ENCODE results near the gene IL1RAP.
"Not testable (repeated sequence)": the region's sequence is repeated elsewhere in the genome, so short reads cannot be mapped to it uniquely, and the experiment has no call there.

IL1RAP gene

GRCh38 chr3:190513409-190514370, at the start of gene IL1RAP:
IL1RAP (plus strand) TSS chr3:190514085; CDS start chr3:190564290, 50,205 bp downstream.
- DNase-seq = peak; percentile 91 to 92

- no peak for DNase-seq
These were observed 46.0 kb upstream of the IL1RAP start for GRCh38 chr3:190467922-190468321.

DNA sequence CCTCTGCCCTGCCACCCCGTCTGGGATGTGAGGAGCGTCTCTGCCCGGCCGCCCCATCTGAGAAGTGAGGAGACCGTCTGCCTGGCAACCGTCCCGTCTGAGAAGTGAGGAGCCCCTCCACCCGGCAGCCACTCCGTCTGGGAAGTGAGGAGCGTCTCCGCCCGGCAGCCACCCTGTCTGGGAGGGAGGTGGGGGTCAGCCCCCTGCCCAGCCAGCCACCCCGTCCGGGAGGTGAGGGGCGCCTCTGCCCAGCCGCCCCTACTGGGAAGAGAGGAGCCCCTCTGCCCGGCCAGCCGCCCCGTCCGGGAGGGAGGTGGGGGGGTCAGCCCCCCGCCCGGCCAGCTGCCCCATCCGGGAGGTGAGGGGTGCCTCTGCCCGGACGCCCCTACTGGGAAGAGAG, 40.6 kb upstream of the IL1RAP start:
- DNase-seq = not testable (repeated sequence)

- DNase-seq = no peak
These were observed 32.1 kb upstream of the IL1RAP start for GRCh38 chr3:190481779-190482178.

DNA sequence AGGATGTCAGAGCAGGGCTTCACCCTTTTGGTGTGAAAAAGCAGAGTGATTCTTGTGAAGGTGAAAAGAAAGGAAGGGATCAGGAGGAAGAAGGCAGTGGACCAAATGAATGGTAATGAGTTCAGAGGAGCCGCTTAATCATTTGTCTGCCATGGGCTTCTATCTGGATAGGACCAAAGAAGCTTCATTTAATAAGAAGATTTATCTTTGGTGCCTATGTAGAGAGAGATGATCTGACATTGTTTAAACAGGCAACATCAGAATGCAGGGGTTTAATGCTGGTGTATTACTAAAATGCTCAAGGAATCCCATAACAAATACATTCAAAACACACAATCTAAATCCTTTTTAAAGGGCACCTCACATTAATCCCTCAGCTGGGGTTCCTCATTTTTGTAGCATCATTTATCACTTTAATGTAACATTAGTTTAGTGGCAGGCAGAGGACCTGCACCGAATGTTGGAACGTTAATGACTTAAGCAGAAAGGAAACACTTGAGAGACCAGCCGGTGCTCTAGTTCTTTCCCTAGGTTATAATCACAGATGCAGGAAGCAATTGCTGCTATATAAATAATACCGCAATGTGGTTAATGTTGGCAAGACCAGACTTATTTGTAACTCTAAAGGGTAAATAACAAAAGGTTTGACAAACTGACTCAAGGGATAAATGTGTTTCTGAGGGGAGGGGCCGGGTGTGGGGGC, 27.9 kb upstream of the IL1RAP start:
- no peak for DNase-seq

DNA sequence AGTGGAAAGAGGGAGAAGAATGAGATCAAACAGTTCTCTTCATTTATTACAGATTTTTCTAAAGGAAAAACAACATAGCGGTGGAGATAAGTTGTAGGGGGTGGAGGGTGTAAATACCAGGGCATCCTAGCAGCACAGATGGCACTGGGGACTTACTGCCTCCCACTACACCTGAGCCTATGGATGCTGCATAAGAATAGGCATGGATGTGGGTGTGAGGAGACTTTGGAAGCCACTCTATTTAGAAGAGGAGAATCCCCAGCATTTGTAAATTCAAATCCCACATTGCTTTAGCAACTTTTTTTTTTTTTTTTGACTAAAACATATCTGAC, 27.4 kb upstream of the IL1RAP start:
- DNase-seq = no peak

- no peak for DNase-seq
These were observed 26.8 kb upstream of the IL1RAP start for GRCh38 chr3:190486908-190487607.

- DNase-seq = no peak
These were observed 22.3 kb upstream of the IL1RAP start for GRCh38 chr3:190491533-190492054.

GRCh38 chr3:190492129-190492528, 21.8 kb upstream of the IL1RAP start:
- DNase-seq = no peak

GRCh38 chr3:190492966-190493365, 20.9 kb upstream of the IL1RAP start:
- no peak for DNase-seq

GRCh38 chr3:190494907-190495306, 19.0 kb upstream of the IL1RAP start:
- no peak for DNase-seq

GRCh38 chr3:190495354-190495753, 18.5 kb upstream of the IL1RAP start:
- no peak for DNase-seq

GRCh38 chr3:190495796-190496195, 18.1 kb upstream of the IL1RAP start:
- no peak for DNase-seq

DNA sequence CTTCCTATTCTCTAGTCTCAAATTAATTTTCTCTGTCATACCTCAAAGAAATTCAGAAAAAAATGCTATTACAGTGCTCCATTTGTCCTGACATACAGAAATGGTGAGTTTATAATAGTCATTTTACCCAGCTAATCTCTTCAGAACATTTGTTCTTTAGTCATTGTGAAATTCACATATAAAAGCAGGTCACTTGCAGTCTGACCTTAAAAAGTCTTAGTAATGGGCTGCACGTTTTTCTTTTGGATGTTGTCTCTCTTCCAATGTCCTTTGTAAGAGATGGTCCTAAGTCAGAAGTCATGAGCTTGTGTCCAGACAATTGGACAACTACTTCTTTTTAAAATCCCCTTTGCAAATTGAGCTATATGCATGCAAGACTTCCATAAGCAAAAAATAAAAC, 17.0 kb upstream of the IL1RAP start:
- no peak for DNase-seq

DNA sequence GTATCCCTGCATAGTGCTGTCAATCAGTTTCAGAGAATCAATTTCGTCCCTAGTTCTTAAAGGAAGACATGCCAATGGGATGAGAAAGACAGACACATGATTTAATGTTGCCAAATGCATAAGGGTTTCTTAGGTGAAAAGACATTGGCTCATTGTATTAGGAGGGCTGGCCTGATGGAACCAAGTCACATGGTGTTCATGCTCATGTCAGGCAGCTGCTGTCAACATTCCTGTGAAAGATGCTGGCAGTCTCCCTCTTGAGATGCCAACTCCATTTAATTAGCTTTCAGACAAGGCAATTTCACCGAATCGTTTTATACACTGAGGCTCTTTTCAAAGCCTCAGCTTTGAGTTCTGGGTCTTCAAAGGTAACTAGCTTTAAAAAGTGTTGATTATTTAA, 16.1 kb upstream of the IL1RAP start:
- DNase-seq = no peak

- no peak for DNase-seq
These were observed 15.6 kb upstream of the IL1RAP start for GRCh38 chr3:190498293-190498692.

GRCh38 chr3:190499122-190499521, 14.8 kb upstream of the IL1RAP start:
- no peak for DNase-seq

DNA sequence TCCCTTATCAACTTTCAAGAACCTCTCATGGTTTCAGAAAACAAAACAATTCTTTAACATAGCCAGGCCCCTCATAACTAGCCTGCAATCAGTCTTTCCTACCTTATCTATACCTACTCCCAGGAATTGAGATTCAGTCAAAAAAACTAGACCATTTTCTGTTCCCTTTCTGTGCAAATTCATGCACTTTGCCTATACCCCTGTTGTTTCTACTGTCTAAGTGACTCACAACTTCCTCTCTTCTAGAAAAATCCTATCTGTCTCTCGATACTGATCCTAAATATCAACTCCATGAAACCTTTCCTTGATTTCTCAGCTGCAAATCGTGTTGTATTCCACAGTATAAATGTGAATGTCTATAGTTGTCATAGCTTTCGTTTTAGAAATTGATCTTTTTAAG, 10.9 kb upstream of the IL1RAP start:
- no peak for DNase-seq

GRCh38 chr3:190504354-190505125, 9.3 kb upstream of the IL1RAP start:
- peak in 1 of 2 experiments; percentile 23 for DNase-seq

GRCh38 chr3:190505381-190506003, 8.4 kb upstream of the IL1RAP start:
- no peak for DNase-seq

- DNase-seq = no peak
These were observed 7.6 kb upstream of the IL1RAP start for GRCh38 chr3:190506271-190506670.

- no peak for DNase-seq
These were observed 1.2 kb upstream of the IL1RAP start for GRCh38 chr3:190512666-190513065.
